ENCODE measurements around the gene VCAM1. TPM values are rescaled to one million over a fixed set of nuclear protein-coding genes. Genes with fewer than 3 reads are reported as not detected.
A peak's percentile ranks its signal among the peaks of the same experiment; 100 is the strongest.

The VCAM1 gene
- total and polyA plus RNA-seq, 2 of the 8 experiments (the other 6 are each of a cell fraction or from before 2014, with no cell fraction given) = 0.21 TPM; not detected in 1

DNA sequence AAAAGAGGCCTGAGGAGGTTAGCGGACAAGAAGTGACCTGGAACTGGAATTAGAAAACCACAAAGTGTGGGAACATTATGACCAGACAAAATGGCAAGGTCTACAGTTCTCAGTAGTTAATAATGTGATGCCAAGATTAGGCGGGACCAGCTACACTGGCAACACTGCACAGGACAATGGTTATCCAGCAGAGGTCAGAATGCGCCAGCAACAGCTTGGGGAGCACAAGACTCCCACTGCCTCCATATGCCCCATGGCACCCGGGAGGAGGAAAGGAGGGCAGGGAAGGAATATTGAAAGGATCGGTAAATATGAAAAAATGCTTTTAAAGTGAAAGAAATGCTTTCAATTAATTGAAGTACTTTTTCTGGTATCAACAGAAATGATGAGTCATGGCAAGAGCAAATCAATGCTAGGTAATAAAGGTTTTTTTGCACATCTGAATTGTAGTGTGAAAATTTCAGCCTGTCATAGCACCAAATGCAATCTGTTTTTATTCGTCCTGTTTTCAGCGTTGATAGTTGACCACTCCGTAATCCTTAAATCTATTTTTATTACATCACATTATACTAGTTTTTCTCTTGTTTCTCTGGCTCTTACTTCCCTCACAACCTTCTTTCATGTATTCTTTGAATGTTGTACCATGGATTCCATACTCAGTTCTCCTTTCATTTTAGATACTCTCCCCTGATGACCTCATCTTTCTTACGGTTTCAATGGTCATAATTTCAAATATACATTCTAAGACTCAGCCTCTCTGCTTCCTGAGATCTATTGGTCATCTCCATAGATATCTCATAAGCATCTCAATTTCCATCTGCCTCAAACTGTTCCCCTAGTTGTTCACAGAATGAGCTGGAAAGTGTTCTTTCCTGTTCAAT lies 30.7 kb downstream of the VCAM1 start (continued):
- TF ChIP-seq, protein P1, sequence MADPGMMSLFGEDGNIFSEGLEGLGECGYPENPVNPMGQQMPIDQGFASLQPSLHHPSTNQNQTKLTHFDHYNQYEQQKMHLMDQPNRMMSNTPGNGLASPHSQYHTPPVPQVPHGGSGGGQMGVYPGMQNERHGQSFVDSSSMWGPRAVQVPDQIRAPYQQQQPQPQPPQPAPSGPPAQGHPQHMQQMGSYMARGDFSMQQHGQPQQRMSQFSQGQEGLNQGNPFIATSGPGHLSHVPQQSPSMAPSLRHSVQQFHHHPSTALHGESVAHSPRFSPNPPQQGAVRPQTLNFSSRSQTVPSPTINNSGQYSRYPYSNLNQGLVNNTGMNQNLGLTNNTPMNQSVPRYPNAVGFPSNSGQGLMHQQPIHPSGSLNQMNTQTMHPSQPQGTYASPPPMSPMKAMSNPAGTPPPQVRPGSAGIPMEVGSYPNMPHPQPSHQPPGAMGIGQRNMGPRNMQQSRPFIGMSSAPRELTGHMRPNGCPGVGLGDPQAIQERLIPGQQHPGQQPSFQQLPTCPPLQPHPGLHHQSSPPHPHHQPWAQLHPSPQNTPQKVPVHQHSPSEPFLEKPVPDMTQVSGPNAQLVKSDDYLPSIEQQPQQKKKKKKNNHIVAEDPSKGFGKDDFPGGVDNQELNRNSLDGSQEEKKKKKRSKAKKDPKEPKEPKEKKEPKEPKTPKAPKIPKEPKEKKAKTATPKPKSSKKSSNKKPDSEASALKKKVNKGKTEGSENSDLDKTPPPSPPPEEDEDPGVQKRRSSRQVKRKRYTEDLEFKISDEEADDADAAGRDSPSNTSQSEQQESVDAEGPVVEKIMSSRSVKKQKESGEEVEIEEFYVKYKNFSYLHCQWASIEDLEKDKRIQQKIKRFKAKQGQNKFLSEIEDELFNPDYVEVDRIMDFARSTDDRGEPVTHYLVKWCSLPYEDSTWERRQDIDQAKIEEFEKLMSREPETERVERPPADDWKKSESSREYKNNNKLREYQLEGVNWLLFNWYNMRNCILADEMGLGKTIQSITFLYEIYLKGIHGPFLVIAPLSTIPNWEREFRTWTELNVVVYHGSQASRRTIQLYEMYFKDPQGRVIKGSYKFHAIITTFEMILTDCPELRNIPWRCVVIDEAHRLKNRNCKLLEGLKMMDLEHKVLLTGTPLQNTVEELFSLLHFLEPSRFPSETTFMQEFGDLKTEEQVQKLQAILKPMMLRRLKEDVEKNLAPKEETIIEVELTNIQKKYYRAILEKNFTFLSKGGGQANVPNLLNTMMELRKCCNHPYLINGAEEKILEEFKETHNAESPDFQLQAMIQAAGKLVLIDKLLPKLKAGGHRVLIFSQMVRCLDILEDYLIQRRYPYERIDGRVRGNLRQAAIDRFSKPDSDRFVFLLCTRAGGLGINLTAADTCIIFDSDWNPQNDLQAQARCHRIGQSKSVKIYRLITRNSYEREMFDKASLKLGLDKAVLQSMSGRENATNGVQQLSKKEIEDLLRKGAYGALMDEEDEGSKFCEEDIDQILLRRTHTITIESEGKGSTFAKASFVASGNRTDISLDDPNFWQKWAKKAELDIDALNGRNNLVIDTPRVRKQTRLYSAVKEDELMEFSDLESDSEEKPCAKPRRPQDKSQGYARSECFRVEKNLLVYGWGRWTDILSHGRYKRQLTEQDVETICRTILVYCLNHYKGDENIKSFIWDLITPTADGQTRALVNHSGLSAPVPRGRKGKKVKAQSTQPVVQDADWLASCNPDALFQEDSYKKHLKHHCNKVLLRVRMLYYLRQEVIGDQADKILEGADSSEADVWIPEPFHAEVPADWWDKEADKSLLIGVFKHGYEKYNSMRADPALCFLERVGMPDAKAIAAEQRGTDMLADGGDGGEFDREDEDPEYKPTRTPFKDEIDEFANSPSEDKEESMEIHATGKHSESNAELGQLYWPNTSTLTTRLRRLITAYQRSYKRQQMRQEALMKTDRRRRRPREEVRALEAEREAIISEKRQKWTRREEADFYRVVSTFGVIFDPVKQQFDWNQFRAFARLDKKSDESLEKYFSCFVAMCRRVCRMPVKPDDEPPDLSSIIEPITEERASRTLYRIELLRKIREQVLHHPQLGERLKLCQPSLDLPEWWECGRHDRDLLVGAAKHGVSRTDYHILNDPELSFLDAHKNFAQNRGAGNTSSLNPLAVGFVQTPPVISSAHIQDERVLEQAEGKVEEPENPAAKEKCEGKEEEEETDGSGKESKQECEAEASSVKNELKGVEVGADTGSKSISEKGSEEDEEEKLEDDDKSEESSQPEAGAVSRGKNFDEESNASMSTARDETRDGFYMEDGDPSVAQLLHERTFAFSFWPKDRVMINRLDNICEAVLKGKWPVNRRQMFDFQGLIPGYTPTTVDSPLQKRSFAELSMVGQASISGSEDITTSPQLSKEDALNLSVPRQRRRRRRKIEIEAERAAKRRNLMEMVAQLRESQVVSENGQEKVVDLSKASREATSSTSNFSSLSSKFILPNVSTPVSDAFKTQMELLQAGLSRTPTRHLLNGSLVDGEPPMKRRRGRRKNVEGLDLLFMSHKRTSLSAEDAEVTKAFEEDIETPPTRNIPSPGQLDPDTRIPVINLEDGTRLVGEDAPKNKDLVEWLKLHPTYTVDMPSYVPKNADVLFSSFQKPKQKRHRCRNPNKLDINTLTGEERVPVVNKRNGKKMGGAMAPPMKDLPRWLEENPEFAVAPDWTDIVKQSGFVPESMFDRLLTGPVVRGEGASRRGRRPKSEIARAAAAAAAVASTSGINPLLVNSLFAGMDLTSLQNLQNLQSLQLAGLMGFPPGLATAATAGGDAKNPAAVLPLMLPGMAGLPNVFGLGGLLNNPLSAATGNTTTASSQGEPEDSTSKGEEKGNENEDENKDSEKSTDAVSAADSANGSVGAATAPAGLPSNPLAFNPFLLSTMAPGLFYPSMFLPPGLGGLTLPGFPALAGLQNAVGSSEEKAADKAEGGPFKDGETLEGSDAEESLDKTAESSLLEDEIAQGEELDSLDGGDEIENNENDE (IDR thresholded peaks at IDR 0.05; ENCODE audit: insufficient replicate concordance, low read length) = no peak
- TF ChIP-seq KDM1A (IDR thresholded peaks at IDR 0.05; ENCODE audit: borderline replicate concordance, low read length) = no peak
- TF ChIP-seq RXRA (IDR thresholded peaks at IDR 0.05; ENCODE audit: insufficient read depth, low read depth, low read length) = no peak
- TF ChIP-seq, protein P2, sequence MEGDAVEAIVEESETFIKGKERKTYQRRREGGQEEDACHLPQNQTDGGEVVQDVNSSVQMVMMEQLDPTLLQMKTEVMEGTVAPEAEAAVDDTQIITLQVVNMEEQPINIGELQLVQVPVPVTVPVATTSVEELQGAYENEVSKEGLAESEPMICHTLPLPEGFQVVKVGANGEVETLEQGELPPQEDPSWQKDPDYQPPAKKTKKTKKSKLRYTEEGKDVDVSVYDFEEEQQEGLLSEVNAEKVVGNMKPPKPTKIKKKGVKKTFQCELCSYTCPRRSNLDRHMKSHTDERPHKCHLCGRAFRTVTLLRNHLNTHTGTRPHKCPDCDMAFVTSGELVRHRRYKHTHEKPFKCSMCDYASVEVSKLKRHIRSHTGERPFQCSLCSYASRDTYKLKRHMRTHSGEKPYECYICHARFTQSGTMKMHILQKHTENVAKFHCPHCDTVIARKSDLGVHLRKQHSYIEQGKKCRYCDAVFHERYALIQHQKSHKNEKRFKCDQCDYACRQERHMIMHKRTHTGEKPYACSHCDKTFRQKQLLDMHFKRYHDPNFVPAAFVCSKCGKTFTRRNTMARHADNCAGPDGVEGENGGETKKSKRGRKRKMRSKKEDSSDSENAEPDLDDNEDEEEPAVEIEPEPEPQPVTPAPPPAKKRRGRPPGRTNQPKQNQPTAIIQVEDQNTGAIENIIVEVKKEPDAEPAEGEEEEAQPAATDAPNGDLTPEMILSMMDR (IDR thresholded peaks at IDR 0.05; ENCODE audit: control extremely low read depth in 1 of 3, insufficient read depth in 1 of 3, low read depth in 1 of 3, low read length in 3 of 3) = peak; percentile 44 to 54 (median 48)
- no peak for TF ChIP-seq POLR2AphosphoS5 (IDR thresholded peaks at IDR 0.05; ENCODE audit: low read depth, low read length)
- no peak for TF ChIP-seq BACH1 (IDR thresholded peaks at IDR 0.05; ENCODE audit: low read length)

Measured in H1 (cell line).